HL-60 (cell line): ENCODE data around the gene EVA1A.

Experiments used
- DNase-seq, 2 experiments: peaks; one replicate each; pipeline ENCODE4 v3.0.0-alpha.2; 2010 to 2020; ENCODE audit warnings: low read depth in 1 of 2, low spot score in 1 of 2
- H3K27ac ChIP-seq: fragments of 250-450 bp; sonication (Bioruptor Pico); replicated peaks from 2 replicates; pipeline ENCODE4 v1.5.1; 2020; ENCODE audit warnings: mild to moderate bottlenecking, moderate library complexity
- H3K27me3 ChIP-seq: fragments of 250-450 bp; sonication (Bioruptor Pico); 2 replicates; pipeline ENCODE4 v1.5.1; 2021; ENCODE audit warnings: mild to moderate bottlenecking, moderate library complexity; ENCODE audit not compliant: insufficient read depth, poor library complexity, severe bottlenecking
- H3K4me3 ChIP-seq: replicated peaks from 2 replicates; pipeline ENCODE4 v1.5.1; 2011; ENCODE audit warnings: mild to moderate bottlenecking, control low read depth, low read length; ENCODE audit not compliant: insufficient read depth
- GABPA ChIP-seq: IDR thresholded peaks from 2 replicates; pipeline ENCODE4 v1.6.1; 2012; ENCODE audit warnings: low read depth
- POLR2AphosphoS5 ChIP-seq: IDR thresholded peaks from 2 replicates; pipeline ENCODE4 v1.6.1; 2012; ENCODE audit warnings: low read depth
- REST ChIP-seq: IDR thresholded peaks from 2 replicates; pipeline ENCODE4 v1.6.1; 2012; ENCODE audit warnings: low read depth; ENCODE audit not compliant: insufficient replicate concordance
- SPI1 ChIP-seq: IDR thresholded peaks from 2 replicates; pipeline ENCODE4 v1.6.1; 2012; ENCODE audit warnings: low read depth, mild to moderate bottlenecking, borderline replicate concordance
- TF ChIP-seq, protein P1 (sequence below): IDR thresholded peaks from one replicate; pipeline ENCODE4 v1.5.1; 2011; ENCODE audit warnings: low read length, control low read depth, inconsistent platforms; ENCODE audit not compliant: insufficient read depth

EVA1A gene

DNA sequence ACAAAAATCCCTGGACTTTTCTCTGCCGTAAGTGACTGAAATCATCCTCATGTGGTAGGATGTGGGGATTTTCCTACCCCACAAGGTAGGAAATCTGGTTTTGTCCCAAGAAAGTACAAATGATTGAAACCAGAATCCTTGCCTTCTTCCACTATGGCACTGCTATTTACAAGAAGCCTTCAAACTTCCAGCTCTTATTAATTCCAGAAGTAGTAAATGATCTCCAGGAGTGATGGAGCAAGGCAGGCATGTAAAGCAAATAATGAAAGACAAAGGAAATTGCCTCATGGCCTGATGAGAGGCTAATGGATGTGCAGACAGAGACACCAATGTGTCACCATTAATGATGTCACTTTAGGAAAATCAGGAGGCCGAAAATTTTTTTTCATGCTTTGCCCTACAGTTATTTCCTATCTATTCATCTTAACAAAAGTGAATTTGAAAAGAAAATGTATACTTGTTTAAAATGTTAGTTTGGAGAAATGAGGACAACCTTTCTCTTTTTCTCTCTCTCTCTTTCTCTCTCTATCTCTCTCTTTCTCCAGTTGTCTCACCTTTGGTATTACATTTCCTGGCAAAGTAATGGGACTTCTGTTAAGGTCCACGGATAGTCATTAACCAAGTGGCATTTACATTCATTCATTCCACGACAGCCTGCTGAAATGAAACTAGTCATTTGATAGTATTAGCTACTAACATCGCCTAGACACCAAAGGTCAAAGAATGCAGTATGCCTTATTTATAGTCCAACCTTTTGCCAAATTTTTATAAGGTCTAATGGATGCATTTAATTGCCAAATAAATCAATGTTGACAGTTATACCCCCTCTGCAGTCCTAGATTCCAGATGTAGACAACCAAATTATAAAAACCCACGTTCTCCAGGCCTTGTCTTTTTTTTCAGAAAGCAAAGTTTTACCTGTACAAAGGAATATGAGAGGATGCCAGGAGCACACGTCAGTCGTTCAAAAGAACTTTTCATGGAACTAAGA, 5.0 kb upstream of the EVA1A start:
- Histone ChIP-seq H3K27ac (no peak overlapping the region), H3K4me3 (no peak overlapping the region), H3K27me3 (peaks cover 30% of the 10 kb centered on the region)
- no peak for DNase-seq
- TF ChIP-seq SPI1 (no peak), GABPA (no peak), POLR2AphosphoS5 (no peak), REST (no peak)
- TF ChIP-seq, protein P1, sequence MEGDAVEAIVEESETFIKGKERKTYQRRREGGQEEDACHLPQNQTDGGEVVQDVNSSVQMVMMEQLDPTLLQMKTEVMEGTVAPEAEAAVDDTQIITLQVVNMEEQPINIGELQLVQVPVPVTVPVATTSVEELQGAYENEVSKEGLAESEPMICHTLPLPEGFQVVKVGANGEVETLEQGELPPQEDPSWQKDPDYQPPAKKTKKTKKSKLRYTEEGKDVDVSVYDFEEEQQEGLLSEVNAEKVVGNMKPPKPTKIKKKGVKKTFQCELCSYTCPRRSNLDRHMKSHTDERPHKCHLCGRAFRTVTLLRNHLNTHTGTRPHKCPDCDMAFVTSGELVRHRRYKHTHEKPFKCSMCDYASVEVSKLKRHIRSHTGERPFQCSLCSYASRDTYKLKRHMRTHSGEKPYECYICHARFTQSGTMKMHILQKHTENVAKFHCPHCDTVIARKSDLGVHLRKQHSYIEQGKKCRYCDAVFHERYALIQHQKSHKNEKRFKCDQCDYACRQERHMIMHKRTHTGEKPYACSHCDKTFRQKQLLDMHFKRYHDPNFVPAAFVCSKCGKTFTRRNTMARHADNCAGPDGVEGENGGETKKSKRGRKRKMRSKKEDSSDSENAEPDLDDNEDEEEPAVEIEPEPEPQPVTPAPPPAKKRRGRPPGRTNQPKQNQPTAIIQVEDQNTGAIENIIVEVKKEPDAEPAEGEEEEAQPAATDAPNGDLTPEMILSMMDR, result no peak

DNA sequence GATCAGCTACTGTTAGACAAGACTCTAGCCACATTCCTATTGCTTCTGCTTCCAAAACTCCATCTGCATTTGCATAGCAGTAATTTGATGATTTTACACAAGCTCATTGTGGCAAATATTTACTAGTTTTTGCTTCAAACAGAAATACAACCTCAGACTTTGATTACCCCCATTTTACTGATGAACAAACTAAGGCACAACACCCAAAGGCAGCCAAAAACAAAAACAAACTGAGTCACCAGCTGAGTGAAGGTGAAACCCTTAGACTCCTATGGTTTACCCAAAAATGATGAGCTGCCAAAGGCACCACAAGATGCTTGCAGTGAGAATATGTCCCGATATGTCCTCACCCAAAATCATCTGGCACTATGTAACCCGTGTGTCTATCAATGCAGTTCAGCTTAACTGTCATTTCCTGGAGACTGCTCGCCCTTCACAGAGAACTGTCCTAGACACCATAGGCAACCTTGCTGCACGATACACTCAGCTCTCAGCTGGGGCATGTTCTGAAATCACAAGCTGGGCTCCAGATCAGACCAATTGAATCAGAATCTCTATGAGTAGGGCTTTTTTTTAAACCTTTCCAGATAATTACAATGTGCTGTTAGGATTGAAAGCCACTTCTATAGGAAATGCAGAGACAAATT, 4.1 kb upstream of the EVA1A start:
- H3K27me3 ChIP-seq, result peaks cover 39% of the 10 kb centered on the region
- no peak overlapping the region for H3K27ac ChIP-seq
- no peak for DNase-seq
- H3K4me3 ChIP-seq, result no peak overlapping the region
- no peak for TF ChIP-seq REST
- TF ChIP-seq GABPA, result no peak
- TF ChIP-seq, protein P1, result no peak
- TF ChIP-seq POLR2AphosphoS5, result no peak
- TF ChIP-seq SPI1, result no peak

- no peak overlapping the region for H3K4me3 ChIP-seq
- H3K27ac ChIP-seq, result no peak overlapping the region
- peaks cover 41% of the 10 kb centered on the region for H3K27me3 ChIP-seq
- DNase-seq, result no peak
- TF ChIP-seq GABPA, result no peak
- no peak for TF ChIP-seq POLR2AphosphoS5
- no peak for TF ChIP-seq SPI1
- TF ChIP-seq, protein P1, result no peak
- TF ChIP-seq REST, result no peak
Observed at GRCh38 chr2:75564026-75564688, 3.4 kb upstream of the EVA1A start.
